ENCODE results near the gene ARFGAP1. TPM values are rescaled to one million over a fixed set of nuclear protein-coding genes. Genes with fewer than 3 reads are reported as not detected.

ARFGAP1 gene
- total and polyA plus RNA-seq, 10 of the 15 experiments (the other 5 are each of a cell fraction or from before 2014, with no cell fraction given): 0.45 to 79.9 (median 30.8) TPM

DNA sequence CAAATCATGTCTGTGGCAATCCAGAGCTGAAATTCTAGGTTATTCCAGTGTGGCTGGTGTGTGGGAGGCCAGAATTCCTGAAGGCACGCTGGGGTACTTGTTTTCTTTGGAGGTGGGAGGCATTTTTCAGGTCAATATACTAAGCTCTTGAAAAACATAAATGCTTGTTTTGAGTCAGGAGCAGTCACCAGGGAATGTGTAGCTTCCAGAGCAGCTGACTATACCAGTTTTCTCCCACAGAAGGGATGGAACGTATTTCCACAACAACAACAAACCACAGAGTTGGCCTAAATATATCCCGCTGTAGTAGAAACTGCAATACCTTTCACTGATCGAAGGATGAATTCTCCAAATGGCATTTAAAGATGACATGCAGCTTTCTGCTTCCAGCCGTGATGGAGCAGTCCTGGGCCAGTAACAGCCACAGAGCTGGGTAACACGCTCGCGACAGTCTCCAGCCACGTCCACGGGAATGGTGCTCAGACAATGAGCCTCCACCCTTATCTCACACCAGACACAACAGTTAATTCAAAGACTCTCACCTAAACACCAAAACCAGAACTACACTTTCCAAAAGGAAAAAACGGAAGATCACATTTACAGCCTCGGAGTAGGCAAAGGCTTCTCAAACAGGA is 65.3 kb downstream of the ARFGAP1 start:
- intact Hi-C loops (cut with micrococcal nuclease; ENCODE audit: unreplicated experiment): no loop called here
- SMC1A ChIA-PET (ENCODE audit: uncharacterized antibody, unreplicated experiment): no interaction called here

More for the DNA sequence above, 65.3 kb downstream of the ARFGAP1 start:
- TF ChIP-seq STAT1 (conservative IDR thresholded peaks at IDR 0.05): no peak
- TF ChIP-seq, protein P1, sequence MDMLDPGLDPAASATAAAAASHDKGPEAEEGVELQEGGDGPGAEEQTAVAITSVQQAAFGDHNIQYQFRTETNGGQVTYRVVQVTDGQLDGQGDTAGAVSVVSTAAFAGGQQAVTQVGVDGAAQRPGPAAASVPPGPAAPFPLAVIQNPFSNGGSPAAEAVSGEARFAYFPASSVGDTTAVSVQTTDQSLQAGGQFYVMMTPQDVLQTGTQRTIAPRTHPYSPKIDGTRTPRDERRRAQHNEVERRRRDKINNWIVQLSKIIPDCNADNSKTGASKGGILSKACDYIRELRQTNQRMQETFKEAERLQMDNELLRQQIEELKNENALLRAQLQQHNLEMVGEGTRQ (IDR thresholded peaks at IDR 0.05; ENCODE audit: borderline replicate concordance, low read depth, low read length): no peak
- TF ChIP-seq, protein P2, sequence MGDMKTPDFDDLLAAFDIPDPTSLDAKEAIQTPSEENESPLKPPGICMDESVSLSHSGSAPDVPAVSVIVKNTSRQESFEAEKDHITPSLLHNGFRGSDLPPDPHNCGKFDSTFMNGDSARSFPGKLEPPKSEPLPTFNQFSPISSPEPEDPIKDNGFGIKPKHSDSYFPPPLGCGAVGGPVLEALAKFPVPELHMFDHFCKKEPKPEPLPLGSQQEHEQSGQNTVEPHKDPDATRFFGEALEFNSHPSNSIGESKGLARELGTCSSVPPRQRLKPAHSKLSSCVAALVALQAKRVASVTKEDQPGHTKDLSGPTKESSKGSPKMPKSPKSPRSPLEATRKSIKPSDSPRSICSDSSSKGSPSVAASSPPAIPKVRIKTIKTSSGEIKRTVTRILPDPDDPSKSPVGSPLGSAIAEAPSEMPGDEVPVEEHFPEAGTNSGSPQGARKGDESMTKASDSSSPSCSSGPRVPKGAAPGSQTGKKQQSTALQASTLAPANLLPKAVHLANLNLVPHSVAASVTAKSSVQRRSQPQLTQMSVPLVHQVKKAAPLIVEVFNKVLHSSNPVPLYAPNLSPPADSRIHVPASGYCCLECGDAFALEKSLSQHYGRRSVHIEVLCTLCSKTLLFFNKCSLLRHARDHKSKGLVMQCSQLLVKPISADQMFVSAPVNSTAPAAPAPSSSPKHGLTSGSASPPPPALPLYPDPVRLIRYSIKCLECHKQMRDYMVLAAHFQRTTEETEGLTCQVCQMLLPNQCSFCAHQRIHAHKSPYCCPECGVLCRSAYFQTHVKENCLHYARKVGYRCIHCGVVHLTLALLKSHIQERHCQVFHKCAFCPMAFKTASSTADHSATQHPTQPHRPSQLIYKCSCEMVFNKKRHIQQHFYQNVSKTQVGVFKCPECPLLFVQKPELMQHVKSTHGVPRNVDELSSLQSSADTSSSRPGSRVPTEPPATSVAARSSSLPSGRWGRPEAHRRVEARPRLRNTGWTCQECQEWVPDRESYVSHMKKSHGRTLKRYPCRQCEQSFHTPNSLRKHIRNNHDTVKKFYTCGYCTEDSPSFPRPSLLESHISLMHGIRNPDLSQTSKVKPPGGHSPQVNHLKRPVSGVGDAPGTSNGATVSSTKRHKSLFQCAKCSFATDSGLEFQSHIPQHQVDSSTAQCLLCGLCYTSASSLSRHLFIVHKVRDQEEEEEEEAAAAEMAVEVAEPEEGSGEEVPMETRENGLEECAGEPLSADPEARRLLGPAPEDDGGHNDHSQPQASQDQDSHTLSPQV (IDR thresholded peaks at IDR 0.05): no peak
- in situ Hi-C loops (cut with MboI): no loop called here
- 56% methylated on average over 12 of the region's 12 CpGs for WGBS (ENCODE audit: insufficient coverage, insufficient replicate concordance, low lambda C conversion rate, missing lambda C conversion rate)
- no peak overlapping the region for H2AFZ ChIP-seq (ENCODE audit: control insufficient read depth, low read depth, low read length)
- no peaks in the 10 kb centered on the region; the same call in 2 of the 3 replicates for H3K9me3 ChIP-seq (replicated peaks; ENCODE audit: control insufficient read depth, insufficient read depth, low read length)
- H3K36me3 ChIP-seq (ENCODE audit: control insufficient read depth in 2 of 2, insufficient read depth in 2 of 2, low read length in 1 of 2): no peaks in the 10 kb centered on the region
- no peaks in the 10 kb centered on the region for H3K27me3 ChIP-seq (replicated peaks in 1 of 2; ENCODE audit: control insufficient read depth in 2 of 2, insufficient read depth in 2 of 2, low read length in 1 of 2)
- no peaks in the 10 kb centered on the region for H3K4me1 ChIP-seq (ENCODE audit: control insufficient read depth, insufficient read depth, low read length)
- no peak overlapping the region for H3K27ac ChIP-seq (ENCODE audit: control insufficient read depth, insufficient read depth)
- no peaks in the 10 kb centered on the region for H3K79me2 ChIP-seq (ENCODE audit: control insufficient read depth, insufficient read depth, low read length)
- ChIA-PET CTCF (no interaction called here), POLR2A (no interaction called here), RAD21 (ENCODE audit: unreplicated experiment) (no interaction called here)
- no peak overlapping the region for H3K9ac ChIP-seq (ENCODE audit: control insufficient read depth, insufficient read depth, low read length)
- H4K20me1 ChIP-seq (ENCODE audit: control insufficient read depth, insufficient read depth): no peaks in the 10 kb centered on the region
- H3K4me3 ChIP-seq: no peak overlapping the region
- ATAC-seq (no peak), DNase-seq (ENCODE audit: low read depth, low spot score) (no peak), FAIRE-seq (no peak)
- no TSS peak for BruUV-seq (replicated peaks)
- no peak overlapping the region for H3K4me2 ChIP-seq (ENCODE audit: control insufficient read depth, insufficient read depth)

MicroRNAs encoded within 50 kb of the gene (microRNA counts, 767-probe panel; counts per million panel counts)
- 1,346 counts per million, percentile 48 among the panel's probes with 10 or more counts for microRNA hsa-miR-3196

Small RNAs within 50 kb of the gene (microRNA-seq; reads per million reads assigned to microRNA genes)
- not detected for gene MIR3196
- gene MIR4326: 2.1 reads per million, percentile 6 among the genes with 10 or more reads in this experiment

Small RNAs within 50 kb of the gene (small RNA-seq; reads per million reads assigned to genes)
- not detected for gene MIR3196
- 10.4 reads per million, percentile 95 among the genes with 10 or more reads in this experiment for gene MIR4326
- not detected for gene RNU6-994P

Other genes with a start within 250 kb of the ARFGAP1 start
Only the 7 nearest of the 8 such genes appear.
- gene YTHDF1, start 56.7 kb upstream of the ARFGAP1 start, total RNA-seq (2014; rRNA removed): 19.7 and 21.6 TPM in 2 replicates
- gene YTHDF1, start 56.7 kb upstream of the ARFGAP1 start, total RNA-seq (2014; rRNA removed; fragmentation: Illumina TruSeq; extraction: Trizol): 18.5 and 21.3 TPM in 2 replicates
- 36.1 and 37.8 TPM in 2 replicates for gene YTHDF1, start 56.7 kb upstream of the ARFGAP1 start, total RNA-seq (2021)
- 23.2 and 27.5 TPM in 2 replicates for gene YTHDF1, start 56.7 kb upstream of the ARFGAP1 start, polyA plus RNA-seq (2011; rRNA removed)
- 23.3 and 24.7 TPM in 2 replicates for gene YTHDF1, start 56.7 kb upstream of the ARFGAP1 start, polyA plus RNA-seq (2014; fragmentation: Illumina TruSeq; extraction: Trizol)
- gene YTHDF1, start 56.7 kb upstream of the ARFGAP1 start, polyA plus RNA-seq (2014; fragmentation: Nextera tagmentation; extraction: Ambion mirVana): 10 to 100 TPM; 11.4 to 14.8 TPM
- gene YTHDF1, start 56.7 kb upstream of the ARFGAP1 start, polyA plus RNA-seq (2014; rRNA removed): 32.9 and 33.1 TPM in 2 replicates
- gene YTHDF1, start 56.7 kb upstream of the ARFGAP1 start, polyA plus RNA-seq (2016; fragmentation: Nextera tagmentation; extraction: Ambion mirVana): 10 to 100 TPM in 1 of 2 experiments, 1 to 10 TPM in 1; 4.6 to 14.5 TPM
- 0.11 TPM in 1 of 2 replicates, not detected in the other for gene BIRC7, start 36.9 kb upstream of the ARFGAP1 start, total RNA-seq (2014; rRNA removed)
- not detected in 2 replicates for gene BIRC7, start 36.9 kb upstream of the ARFGAP1 start, total RNA-seq (2014; rRNA removed; fragmentation: Illumina TruSeq; extraction: Trizol)
- not detected in 2 replicates for gene BIRC7, start 36.9 kb upstream of the ARFGAP1 start, total RNA-seq (2021)
- 0.26 and 0.31 TPM in 2 replicates for gene BIRC7, start 36.9 kb upstream of the ARFGAP1 start, polyA plus RNA-seq (2011; rRNA removed)
- gene BIRC7, start 36.9 kb upstream of the ARFGAP1 start, polyA plus RNA-seq (2014; fragmentation: Illumina TruSeq; extraction: Trizol): not detected in 2 replicates
- not detected for gene BIRC7, start 36.9 kb upstream of the ARFGAP1 start, polyA plus RNA-seq (2014; fragmentation: Nextera tagmentation; extraction: Ambion mirVana)
- gene BIRC7, start 36.9 kb upstream of the ARFGAP1 start, polyA plus RNA-seq (2014; rRNA removed): 0.08 TPM in 1 of 2 replicates, not detected in the other
- gene BIRC7, start 36.9 kb upstream of the ARFGAP1 start, polyA plus RNA-seq (2016; fragmentation: Nextera tagmentation; extraction: Ambion mirVana): not detected
- not detected in 2 replicates for gene NKAIN4, start 18.4 kb upstream of the ARFGAP1 start, total RNA-seq (2014; rRNA removed)
- gene NKAIN4, start 18.4 kb upstream of the ARFGAP1 start, total RNA-seq (2014; rRNA removed; fragmentation: Illumina TruSeq; extraction: Trizol): not detected in 2 replicates
- gene NKAIN4, start 18.4 kb upstream of the ARFGAP1 start, total RNA-seq (2021): not detected in 2 replicates
- gene NKAIN4, start 18.4 kb upstream of the ARFGAP1 start, polyA plus RNA-seq (2011; rRNA removed): not detected in 2 replicates
- gene NKAIN4, start 18.4 kb upstream of the ARFGAP1 start, polyA plus RNA-seq (2014; fragmentation: Illumina TruSeq; extraction: Trizol): not detected in 2 replicates
- gene NKAIN4, start 18.4 kb upstream of the ARFGAP1 start, polyA plus RNA-seq (2014; fragmentation: Nextera tagmentation; extraction: Ambion mirVana): not detected
- not detected in 2 replicates for gene NKAIN4, start 18.4 kb upstream of the ARFGAP1 start, polyA plus RNA-seq (2014; rRNA removed)
- under 1 TPM in 1 of 2 experiments, not detected in 1; 0.11 TPM for gene NKAIN4, start 18.4 kb upstream of the ARFGAP1 start, polyA plus RNA-seq (2016; fragmentation: Nextera tagmentation; extraction: Ambion mirVana)
- gene COL20A1, start 20.4 kb downstream of the ARFGAP1 start, total RNA-seq (2014; rRNA removed): not detected in 2 replicates
- not detected in 2 replicates for gene COL20A1, start 20.4 kb downstream of the ARFGAP1 start, total RNA-seq (2014; rRNA removed; fragmentation: Illumina TruSeq; extraction: Trizol)
- gene COL20A1, start 20.4 kb downstream of the ARFGAP1 start, total RNA-seq (2021): not detected in 2 replicates
- gene COL20A1, start 20.4 kb downstream of the ARFGAP1 start, polyA plus RNA-seq (2011; rRNA removed): not detected in 2 replicates
- gene COL20A1, start 20.4 kb downstream of the ARFGAP1 start, polyA plus RNA-seq (2014; fragmentation: Illumina TruSeq; extraction: Trizol): not detected in 2 replicates
- not detected for gene COL20A1, start 20.4 kb downstream of the ARFGAP1 start, polyA plus RNA-seq (2014; fragmentation: Nextera tagmentation; extraction: Ambion mirVana)
- gene COL20A1, start 20.4 kb downstream of the ARFGAP1 start, polyA plus RNA-seq (2014; rRNA removed): not detected in 2 replicates
- gene COL20A1, start 20.4 kb downstream of the ARFGAP1 start, polyA plus RNA-seq (2016; fragmentation: Nextera tagmentation; extraction: Ambion mirVana): not detected
- 0.06 TPM in 1 of 2 replicates, not detected in the other for gene CHRNA4, start 88.5 kb downstream of the ARFGAP1 start, total RNA-seq (2014; rRNA removed)
- not detected in 2 replicates for gene CHRNA4, start 88.5 kb downstream of the ARFGAP1 start, total RNA-seq (2014; rRNA removed; fragmentation: Illumina TruSeq; extraction: Trizol)
- 0.21 and 0.41 TPM in 2 replicates for gene CHRNA4, start 88.5 kb downstream of the ARFGAP1 start, total RNA-seq (2021)
- gene CHRNA4, start 88.5 kb downstream of the ARFGAP1 start, polyA plus RNA-seq (2011; rRNA removed): not detected in 2 replicates
- 0.04 TPM in 1 of 2 replicates, not detected in the other for gene CHRNA4, start 88.5 kb downstream of the ARFGAP1 start, polyA plus RNA-seq (2014; fragmentation: Illumina TruSeq; extraction: Trizol)
- not detected for gene CHRNA4, start 88.5 kb downstream of the ARFGAP1 start, polyA plus RNA-seq (2014; fragmentation: Nextera tagmentation; extraction: Ambion mirVana)
- gene CHRNA4, start 88.5 kb downstream of the ARFGAP1 start, polyA plus RNA-seq (2014; rRNA removed): 0.04 and 0.06 TPM in 2 replicates
- under 1 TPM in 1 of 2 experiments, not detected in 1; 0.13 TPM for gene CHRNA4, start 88.5 kb downstream of the ARFGAP1 start, polyA plus RNA-seq (2016; fragmentation: Nextera tagmentation; extraction: Ambion mirVana)
- not detected in 2 replicates for gene KCNQ2, start 199.8 kb downstream of the ARFGAP1 start, total RNA-seq (2014; rRNA removed)
- not detected in 2 replicates for gene KCNQ2, start 199.8 kb downstream of the ARFGAP1 start, total RNA-seq (2014; rRNA removed; fragmentation: Illumina TruSeq; extraction: Trizol)
- gene KCNQ2, start 199.8 kb downstream of the ARFGAP1 start, total RNA-seq (2021): 0.49 TPM in 1 of 2 replicates, not detected in the other
- gene KCNQ2, start 199.8 kb downstream of the ARFGAP1 start, polyA plus RNA-seq (2011; rRNA removed): 0.26 TPM in 1 of 2 replicates, not detected in the other
- gene KCNQ2, start 199.8 kb downstream of the ARFGAP1 start, polyA plus RNA-seq (2014; fragmentation: Illumina TruSeq; extraction: Trizol): not detected in 2 replicates
- gene KCNQ2, start 199.8 kb downstream of the ARFGAP1 start, polyA plus RNA-seq (2014; fragmentation: Nextera tagmentation; extraction: Ambion mirVana): not detected
- gene KCNQ2, start 199.8 kb downstream of the ARFGAP1 start, polyA plus RNA-seq (2014; rRNA removed): 0.05 and 0.06 TPM in 2 replicates
- not detected for gene KCNQ2, start 199.8 kb downstream of the ARFGAP1 start, polyA plus RNA-seq (2016; fragmentation: Nextera tagmentation; extraction: Ambion mirVana)
- not detected in 2 replicates for gene EEF1A2, start 226.3 kb downstream of the ARFGAP1 start, total RNA-seq (2014; rRNA removed)
- gene EEF1A2, start 226.3 kb downstream of the ARFGAP1 start, total RNA-seq (2014; rRNA removed; fragmentation: Illumina TruSeq; extraction: Trizol): not detected in 2 replicates
- 0.56 and 0.74 TPM in 2 replicates for gene EEF1A2, start 226.3 kb downstream of the ARFGAP1 start, total RNA-seq (2021)
- not detected in 2 replicates for gene EEF1A2, start 226.3 kb downstream of the ARFGAP1 start, polyA plus RNA-seq (2011; rRNA removed)
- gene EEF1A2, start 226.3 kb downstream of the ARFGAP1 start, polyA plus RNA-seq (2014; fragmentation: Illumina TruSeq; extraction: Trizol): not detected in 2 replicates
- gene EEF1A2, start 226.3 kb downstream of the ARFGAP1 start, polyA plus RNA-seq (2014; fragmentation: Nextera tagmentation; extraction: Ambion mirVana): not detected
- gene EEF1A2, start 226.3 kb downstream of the ARFGAP1 start, polyA plus RNA-seq (2014; rRNA removed): not detected in 2 replicates
- gene EEF1A2, start 226.3 kb downstream of the ARFGAP1 start, polyA plus RNA-seq (2016; fragmentation: Nextera tagmentation; extraction: Ambion mirVana): not detected

Data from GM12878 (cell line).